OCI-LY7 (cell line): ENCODE measurements around the gene ZNF692. TPM values are rescaled to one million over a fixed set of nuclear protein-coding genes. Genes with fewer than 3 reads are reported as not detected.

ENCODE experiments used
- BruUV-seq: library from RNA; stranded (reverse); fragments of 400-500 nt; replicated peaks from 2 replicates; lab custom pipeline; 2021; lab: Mats Ljungman, UMichigan
- CTCF ChIA-PET: fragments of 300-600 bp; sonication (Branson Sonifier 250); formaldehyde crosslinking; loops from one replicate; lab custom pipeline; 2022; ENCODE audit warnings: antibody characterized with exemption; ENCODE audit not compliant: unreplicated experiment; lab: Charles Lee
- POLR2A ChIA-PET: fragments of 300-600 bp; sonication (Branson Sonifier 250); formaldehyde crosslinking; loops from one replicate; lab custom pipeline; 2022; ENCODE audit warnings: antibody characterized with exemption; lab: Charles Lee
- DNase-seq: peaks from one replicate; pipeline ENCODE4 v3.0.0-alpha.2; 2015; ENCODE audit warnings: low spot score
- H2AFZ ChIP-seq: fragments of 200-600 bp; sonication (generic), shearing (Covaris generic); 2 replicates; pipeline ENCODE4 v1.6.1; 2014; ENCODE audit warnings: mild to moderate bottlenecking, antibody characterized with exemption, low read length, moderate library complexity
- H3K27ac ChIP-seq: fragments of 200-600 bp; sonication (generic); 2 replicates; pipeline ENCODE4 v1.5.1; 2014; ENCODE audit warnings: mixed run types, low read depth, mild to moderate bottlenecking, moderate library complexity, low read length, inconsistent platforms; ENCODE audit not compliant: poor library complexity, severe bottlenecking
- H3K36me3 ChIP-seq: fragments of 200-600 bp; sonication (generic); 2 replicates; pipeline ENCODE4 v1.6.1; 2014; ENCODE audit warnings: mild to moderate bottlenecking, antibody characterized with exemption, low read length, moderate library complexity, mixed read lengths; ENCODE audit not compliant: insufficient read depth
- H3K4me1 ChIP-seq: fragments of 200-600 bp; sonication (generic); 2 replicates; pipeline ENCODE4 v1.5.1; 2014; ENCODE audit warnings: mild to moderate bottlenecking, low read length; ENCODE audit not compliant: insufficient read depth, poor library complexity, severe bottlenecking
- H3K4me2 ChIP-seq: fragments of 200-600 bp; sonication (generic); 2 replicates; pipeline ENCODE4 v1.6.1; 2014; ENCODE audit warnings: mild to moderate bottlenecking, low read length
- H3K4me3 ChIP-seq: fragments of 200-600 bp; sonication (generic); 2 replicates; pipeline ENCODE4 v1.5.1; 2014; ENCODE audit warnings: mild to moderate bottlenecking, low read depth, low read length; ENCODE audit not compliant: poor library complexity, severe bottlenecking
- H3K79me2 ChIP-seq: fragments of 200-600 bp; sonication (generic); 2 replicates; pipeline ENCODE4 v1.6.1; 2016; ENCODE audit warnings: low read depth, mild to moderate bottlenecking, low read length, moderate library complexity, mixed read lengths; ENCODE audit not compliant: insufficient read depth
- H3K9me2 ChIP-seq: fragments of 200-600 bp; sonication (generic); 2 replicates; pipeline ENCODE4 v1.6.1; 2016; ENCODE audit warnings: mild to moderate bottlenecking, low read length, mixed read lengths; ENCODE audit not compliant: insufficient read depth
- H3K9me3 ChIP-seq: fragments of 200-600 bp; sonication (generic); 2 replicates; pipeline ENCODE4 v1.6.1; 2014; ENCODE audit warnings: mild to moderate bottlenecking, mixed run types, low read length, mixed read lengths
- H4K20me1 ChIP-seq: fragments of 200-600 bp; sonication (generic); 2 replicates; pipeline ENCODE4 v1.6.1; 2014; ENCODE audit warnings: mild to moderate bottlenecking, antibody characterized with exemption, low read length, moderate library complexity, mixed read lengths; ENCODE audit not compliant: insufficient read depth
- EZH2phosphoT487 ChIP-seq: fragments of 200-600 bp; sonication (generic); IDR thresholded peaks from 2 replicates; pipeline ENCODE4 v1.6.1; 2018; ENCODE audit warnings: low read depth, borderline replicate concordance, mild to moderate bottlenecking, mixed run types, antibody characterized with exemption, low read length, moderate library complexity, mixed read lengths
- intact Hi-C: fragments of 100-400 bp; cut with micrococcal nuclease; formaldehyde crosslinking; loops from one replicate; pipeline ENCODE4 v1.10.0; 2022; ENCODE audit not compliant: unreplicated experiment
- total RNA-seq, 2 experiments: library from RNA; depleted of rRNA in 1 of 2; stranded (reverse); fragments of >200 nt in 1 of 2; shearing (Covaris generic) in 1 of 2; gene quantifications; 2 replicates each; pipeline ENCODE4 v1.2.3, GENCODE V29; 2014 to 2022
- TF ChIP-seq, protein P1 (sequence below): fragments of 200-600 bp; sonication (generic); conservative IDR thresholded peaks from 2 replicates; pipeline ENCODE4 v1.5.1; 2014; ENCODE audit warnings: mild to moderate bottlenecking, antibody characterized with exemption, low read length, moderate library complexity, mixed read lengths

ZNF692 gene
- total RNA-seq, 2 experiments from 2014 or later = 65.0 to 67.4 TPM

GRCh38 chr1:248807067-248807737 is 51.7 kb downstream of the ZNF692 start:
- no peaks in the 10 kb centered on the region for H3K79me2 ChIP-seq
- BruUV-seq = no TSS peak
- ChIA-PET CTCF (interaction anchor here (2.3 kb wide), 1 partner anchor 183 kb away, joined by 15 read pairs; no protein-coding TSS in a partner anchor), POLR2A (interaction anchor here (1.7 to 2.5 kb wide), 3 partner anchors 12 to 184 kb away, joined by 3 to 16 read pairs (median 12); no protein-coding TSS in a partner anchor)
- H3K36me3 ChIP-seq = no peaks in the 10 kb centered on the region
- H3K4me3 ChIP-seq = no peak overlapping the region
- intact Hi-C loops = loop anchor here (1.0 to 5.0 kb wide), 3 partner anchors 104 to 565 kb away; partner anchors contain the start of gene OR14I1
- no peaks in the 10 kb centered on the region for H4K20me1 ChIP-seq
- H3K9me2 ChIP-seq = no peaks in the 10 kb centered on the region
- no peak overlapping the region for H2AFZ ChIP-seq
- TF ChIP-seq EZH2phosphoT487 = no peak
- TF ChIP-seq, protein P1, sequence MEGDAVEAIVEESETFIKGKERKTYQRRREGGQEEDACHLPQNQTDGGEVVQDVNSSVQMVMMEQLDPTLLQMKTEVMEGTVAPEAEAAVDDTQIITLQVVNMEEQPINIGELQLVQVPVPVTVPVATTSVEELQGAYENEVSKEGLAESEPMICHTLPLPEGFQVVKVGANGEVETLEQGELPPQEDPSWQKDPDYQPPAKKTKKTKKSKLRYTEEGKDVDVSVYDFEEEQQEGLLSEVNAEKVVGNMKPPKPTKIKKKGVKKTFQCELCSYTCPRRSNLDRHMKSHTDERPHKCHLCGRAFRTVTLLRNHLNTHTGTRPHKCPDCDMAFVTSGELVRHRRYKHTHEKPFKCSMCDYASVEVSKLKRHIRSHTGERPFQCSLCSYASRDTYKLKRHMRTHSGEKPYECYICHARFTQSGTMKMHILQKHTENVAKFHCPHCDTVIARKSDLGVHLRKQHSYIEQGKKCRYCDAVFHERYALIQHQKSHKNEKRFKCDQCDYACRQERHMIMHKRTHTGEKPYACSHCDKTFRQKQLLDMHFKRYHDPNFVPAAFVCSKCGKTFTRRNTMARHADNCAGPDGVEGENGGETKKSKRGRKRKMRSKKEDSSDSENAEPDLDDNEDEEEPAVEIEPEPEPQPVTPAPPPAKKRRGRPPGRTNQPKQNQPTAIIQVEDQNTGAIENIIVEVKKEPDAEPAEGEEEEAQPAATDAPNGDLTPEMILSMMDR = peak; percentile 92
- H3K4me1 ChIP-seq = peaks cover 25% of the 10 kb centered on the region
- no peak overlapping the region for H3K4me2 ChIP-seq
- H3K27ac ChIP-seq = no peak overlapping the region
- H3K9me3 ChIP-seq = no peaks in the 10 kb centered on the region
- peak; percentile 73 for DNase-seq

DNA sequence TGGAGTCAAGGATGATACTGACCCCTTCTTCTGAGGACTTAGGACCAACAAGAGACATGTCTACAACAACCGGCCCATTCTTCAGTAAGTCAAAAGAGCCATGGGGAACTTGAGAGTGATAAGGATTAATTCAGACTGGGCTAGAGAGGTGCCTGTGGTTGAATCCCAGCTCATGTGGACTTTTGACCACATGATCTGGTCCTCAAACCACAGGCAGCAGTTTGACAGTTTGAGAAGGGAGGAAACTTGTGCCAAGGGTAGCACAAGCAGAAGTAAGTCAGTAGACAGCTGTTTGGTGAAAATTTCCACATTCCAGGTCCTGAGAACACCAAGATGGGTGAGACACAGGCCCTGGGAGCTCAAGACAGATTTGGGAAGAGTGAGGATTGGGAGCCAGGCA is 53.0 kb downstream of the ZNF692 start:
- intact Hi-C loops = loop anchor here (2.0 to 5.0 kb wide), 3 partner anchors 103 to 564 kb away; partner anchors contain the start of gene OR14I1
- no peak overlapping the region for H3K4me3 ChIP-seq
- peak overlapping the region; percentile 75; the same call in 1 of the 2 replicates for H2AFZ ChIP-seq

More for the DNA sequence above, 53.0 kb downstream of the ZNF692 start:
- ChIA-PET POLR2A (interaction anchor here (0.6 to 2.7 kb wide), 11 partner anchors 11 to 192 kb away, joined by 3 to 17 read pairs (median 8); partner anchors contain the start of genes SH3BP5L and ZNF672), CTCF (interaction anchor here (0.6 to 2.3 kb wide), 3 partner anchors 101 to 1495 kb away, joined by 3 to 15 read pairs (median 4); no protein-coding TSS in a partner anchor)
- H4K20me1 ChIP-seq = no peaks in the 10 kb centered on the region
- no peaks in the 10 kb centered on the region for H3K9me2 ChIP-seq
- TF ChIP-seq, protein P1 = no peak
- TF ChIP-seq EZH2phosphoT487 = no peak
- peak; percentile 8 for DNase-seq
- H3K4me1 ChIP-seq = peaks cover 25% of the 10 kb centered on the region
- peak overlapping the region; percentile 64 for H3K4me2 ChIP-seq
- peak overlapping the region; percentile 72 for H3K27ac ChIP-seq
- no peaks in the 10 kb centered on the region for H3K9me3 ChIP-seq
- no peaks in the 10 kb centered on the region for H3K36me3 ChIP-seq
- H3K79me2 ChIP-seq = no peaks in the 10 kb centered on the region
- BruUV-seq = no TSS peak
